ENCODE results near the gene KRT13. TPM values are rescaled to one million over a fixed set of nuclear protein-coding genes. Genes with fewer than 3 reads are reported as not detected.
A peak's percentile ranks its signal among the peaks of the same experiment; 100 is the strongest.

KRT13 gene
- total RNA-seq, 2 donors from 2014 or later, result not detected

DNA sequence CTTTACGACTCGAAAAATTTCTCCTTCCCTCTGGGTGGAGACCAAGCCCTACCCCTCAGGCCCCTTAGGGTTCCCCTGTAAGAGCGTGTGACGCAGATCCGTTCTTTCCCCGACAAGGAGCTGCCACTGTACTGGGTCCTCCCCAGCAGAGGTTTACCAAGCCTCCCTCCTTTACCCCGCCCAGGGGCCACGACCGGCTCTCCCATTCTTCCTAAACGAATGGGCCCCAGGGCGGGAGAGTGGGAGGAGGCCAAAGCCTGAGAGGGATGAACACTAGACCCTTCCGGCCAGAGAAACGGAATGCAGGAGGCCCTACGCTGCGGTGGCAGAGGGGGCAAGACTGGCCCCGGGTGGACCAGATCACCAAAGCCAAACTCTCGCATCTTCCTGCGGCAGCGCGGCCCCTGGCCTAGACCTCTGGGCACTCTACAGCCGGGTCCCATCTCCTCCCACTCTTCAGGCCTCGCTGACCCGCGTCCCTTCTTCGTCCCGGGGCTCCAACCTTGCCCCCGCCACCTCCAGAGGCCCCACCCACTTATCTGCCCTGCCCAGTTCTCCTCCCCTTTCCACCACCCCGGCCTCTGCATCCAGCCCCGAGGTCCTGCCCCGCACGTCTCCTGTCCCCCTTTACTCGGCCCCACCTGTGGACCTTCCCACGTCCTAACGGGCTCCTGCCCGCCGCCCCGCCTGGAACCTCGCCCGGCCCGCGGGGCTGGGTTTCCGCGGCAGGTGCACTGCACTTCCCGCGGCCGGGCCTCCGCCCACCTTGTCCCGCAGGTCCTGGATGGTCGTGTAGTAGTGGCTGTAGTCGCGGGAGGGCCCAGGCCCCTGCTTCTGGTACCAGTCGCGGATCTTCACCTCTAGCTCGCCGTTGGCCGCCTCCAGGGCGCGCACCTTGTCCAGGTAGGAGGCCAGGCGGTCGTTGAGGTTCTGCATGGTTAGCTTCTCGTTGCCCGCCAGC is 21.9 kb upstream of the KRT13 start:
- Mint-ChIP-seq H3K9me3 (no peaks in the 10 kb centered on the region), H3K27ac (no peak overlapping the region), H3K36me3 (peaks cover 0 to 5% of the 10 kb centered on the region in 2 donors)
- ATAC-seq (peak; percentile 18 to 35), DNase-seq (ENCODE audit: low spot score in 2 of 2) (no peak)

GRCh38 chr17:41524261-41524660 is 18.8 kb upstream of the KRT13 start:
- DNase-seq (ENCODE audit: low spot score in 2 of 2) (no peak), ATAC-seq (no peak)
- Mint-ChIP-seq H3K9me3 (no peaks in the 10 kb centered on the region), H3K27ac (no peak overlapping the region), H3K36me3 (peaks cover 0 to 3% of the 10 kb centered on the region in 2 donors)

GRCh38 chr17:41523787-41524186 is 18.4 kb upstream of the KRT13 start:
- H3K27ac Mint-ChIP-seq, result no peak overlapping the region
- no peak for DNase-seq (ENCODE audit: low spot score in 2 of 2)
- ATAC-seq, result no peak
- H3K9me3 Mint-ChIP-seq, result no peaks in the 10 kb centered on the region
- H3K36me3 Mint-ChIP-seq, result no peaks in the 10 kb centered on the region

DNA sequence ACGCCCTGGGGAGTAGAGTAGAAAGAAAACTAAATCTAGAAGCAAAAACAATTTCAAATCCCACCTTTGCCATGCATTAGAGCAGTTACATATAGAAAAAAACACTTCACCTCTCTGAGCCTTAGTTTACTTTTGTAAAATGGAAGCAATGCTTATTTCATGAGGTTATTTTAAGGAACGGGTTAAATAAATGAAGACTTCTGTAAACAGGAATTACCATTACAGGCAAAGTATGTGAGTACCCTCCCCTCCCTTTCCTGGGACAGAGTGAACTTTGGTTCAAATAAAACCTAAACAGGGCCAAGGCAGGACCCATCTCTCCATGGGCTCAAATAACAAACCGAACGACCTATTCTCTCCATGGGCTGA is 17.8 kb upstream of the KRT13 start:
- Mint-ChIP-seq H3K27ac (no peak overlapping the region), H3K9me3 (no peaks in the 10 kb centered on the region), H3K36me3 (no peaks in the 10 kb centered on the region)
- ATAC-seq (no peak), DNase-seq (ENCODE audit: low spot score in 2 of 2) (no peak)

DNA sequence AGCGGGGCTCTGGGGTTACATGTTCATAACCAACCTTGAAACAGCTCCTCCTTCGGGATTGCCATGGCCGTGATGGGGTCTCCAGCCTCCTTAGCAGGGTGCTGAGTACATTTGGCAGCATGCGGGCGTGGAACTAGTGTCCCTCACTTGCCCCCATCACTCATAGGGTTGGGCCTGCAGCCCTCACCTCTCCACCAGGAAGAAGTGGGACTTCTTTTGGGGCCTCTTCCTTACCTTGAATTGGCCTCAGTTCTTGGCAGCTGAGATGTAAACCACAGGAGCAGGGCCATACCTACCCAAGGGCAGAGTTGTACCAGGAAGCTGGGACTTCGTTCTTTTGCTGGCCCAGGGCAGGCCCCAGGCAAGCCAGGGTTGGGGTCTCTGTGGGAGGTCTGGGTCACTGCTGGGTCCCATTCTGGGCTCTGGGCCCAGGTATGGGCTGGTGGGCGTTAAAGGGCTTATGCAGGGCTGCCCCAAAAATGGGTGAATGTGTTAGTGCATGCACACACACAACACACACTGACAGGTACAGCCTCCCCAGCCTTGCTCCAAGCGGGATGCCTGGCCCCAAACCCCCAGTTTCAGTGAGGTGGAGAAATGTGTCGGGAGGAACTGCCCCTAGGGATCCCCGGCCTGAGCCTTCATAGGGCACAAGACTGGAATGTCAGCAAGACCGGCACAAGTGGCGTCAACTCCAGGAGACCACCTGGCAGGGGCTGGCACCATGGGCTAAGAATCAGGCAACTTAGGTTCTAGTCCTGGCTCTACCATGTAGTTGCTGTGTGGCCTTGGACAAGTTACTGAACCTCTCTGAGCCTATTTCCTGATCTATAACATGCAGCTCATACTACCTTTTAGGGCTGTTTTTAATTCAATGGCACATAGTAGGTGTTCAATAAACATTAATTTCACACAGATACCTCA is 17.2 kb upstream of the KRT13 start:
- no peaks in the 10 kb centered on the region for H3K9me3 Mint-ChIP-seq
- H3K36me3 Mint-ChIP-seq, result no peaks in the 10 kb centered on the region
- no peak overlapping the region for H3K27ac Mint-ChIP-seq
- ATAC-seq (no peak), DNase-seq (ENCODE audit: low spot score in 2 of 2) (no peak)

DNA sequence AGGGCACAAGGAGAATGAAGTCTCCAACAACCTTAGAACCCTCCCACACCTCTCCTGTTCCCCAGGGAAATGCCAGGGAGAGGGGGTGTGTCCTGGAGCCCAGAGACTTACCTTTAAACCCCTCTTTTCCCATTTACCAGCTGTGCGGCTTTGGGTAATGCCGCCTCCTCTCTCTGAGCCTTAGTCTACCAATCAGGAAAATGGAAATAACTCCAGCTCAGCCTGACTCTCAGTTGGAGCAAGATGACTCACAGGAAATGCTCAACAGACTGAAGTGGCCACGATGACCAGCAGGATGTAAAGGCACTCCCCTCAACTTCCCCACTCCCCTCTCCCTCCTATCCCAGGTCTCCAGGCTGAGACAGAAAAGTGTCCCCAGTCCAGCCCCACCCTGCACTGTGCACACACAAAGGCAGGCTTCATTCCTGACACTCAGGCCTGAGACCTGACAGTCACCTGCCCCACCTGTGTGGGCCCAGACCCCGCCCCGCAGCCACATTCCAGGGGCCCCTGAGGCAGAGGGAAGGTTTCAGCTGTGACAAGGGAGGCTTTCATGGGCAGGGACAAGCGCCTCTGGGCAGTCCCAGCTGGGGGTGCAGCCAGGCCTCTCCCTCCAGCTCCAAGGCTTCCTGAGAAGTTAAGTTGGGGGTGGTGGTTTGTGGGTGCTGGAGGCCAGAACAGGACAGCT is 16.3 kb upstream of the KRT13 start:
- no peaks in the 10 kb centered on the region for H3K9me3 Mint-ChIP-seq

GRCh38 chr17:41520821-41521521 is 15.6 kb upstream of the KRT13 start:
- ATAC-seq, result no peak
- no peaks in the 10 kb centered on the region for H3K36me3 Mint-ChIP-seq
- H3K9me3 Mint-ChIP-seq, result no peaks in the 10 kb centered on the region
- H3K27ac Mint-ChIP-seq, result no peak overlapping the region
- no peak for DNase-seq (ENCODE audit: low spot score in 2 of 2)

More for the DNA sequence above, 16.3 kb upstream of the KRT13 start:
- no peak for ATAC-seq
- Mint-ChIP-seq H3K36me3 (no peaks in the 10 kb centered on the region), H3K27ac (peak overlapping the region; percentile 50 to 93)
- no peak for DNase-seq (ENCODE audit: low spot score in 2 of 2)

DNA sequence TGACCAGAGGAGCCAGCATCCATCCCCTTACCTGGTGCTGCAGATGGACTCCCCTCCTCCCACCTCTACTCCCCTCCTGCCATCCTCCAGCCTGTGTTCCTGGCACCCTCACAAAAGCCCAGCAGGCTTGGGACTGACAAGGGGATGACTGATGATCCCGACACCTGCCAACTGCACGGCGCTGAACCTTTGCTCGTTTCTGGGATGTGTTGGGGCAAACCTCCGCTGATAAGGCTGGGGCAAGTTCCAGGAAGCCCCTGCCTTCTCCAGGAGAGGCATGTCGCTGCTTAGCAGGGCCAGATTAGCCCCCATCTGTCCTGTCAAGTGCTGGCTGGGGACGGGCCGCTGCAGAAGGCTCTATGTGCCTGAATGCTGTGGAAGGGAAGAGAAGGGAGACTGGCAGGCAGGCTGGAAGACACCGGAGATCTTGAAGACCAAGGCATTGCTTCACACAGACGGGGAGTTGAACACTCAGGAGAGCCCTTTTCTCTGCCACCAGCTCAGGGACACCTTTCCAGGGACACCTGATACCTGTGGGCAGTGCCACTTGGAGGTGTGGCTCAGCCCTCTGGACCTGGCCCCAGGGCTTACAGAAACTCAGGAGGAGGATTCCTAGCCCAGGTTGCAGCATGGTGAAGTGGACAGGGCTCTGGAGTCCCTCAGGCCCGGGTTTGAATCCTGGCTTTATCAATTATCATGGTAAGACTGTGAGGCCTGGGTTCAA is 14.3 kb upstream of the KRT13 start:
- no peaks in the 10 kb centered on the region for H3K9me3 Mint-ChIP-seq
- no peaks in the 10 kb centered on the region for H3K36me3 Mint-ChIP-seq
- no peak for ATAC-seq
- DNase-seq (ENCODE audit: low spot score in 2 of 2), result no peak
- peak overlapping the region in 1 of 2 donors; percentile 5 for H3K27ac Mint-ChIP-seq

- Mint-ChIP-seq H3K36me3 (no peaks in the 10 kb centered on the region), H3K27ac (peak within 1 kb of the TSS in 1 of 2 donors; percentile 5), H3K9me3 (no peaks in the 10 kb centered on the region)
- DNase-seq (ENCODE audit: low spot score in 2 of 2), result no peak
- ATAC-seq, result no peak
These were observed 13.5 kb upstream of the KRT13 start, which contains the start of gene KRT15 for GRCh38 chr17:41518789-41519449. Gene KRT15 (minus strand): TSS chr17:41518890. CDS start chr17:41518827, 63 bp downstream.

DNA sequence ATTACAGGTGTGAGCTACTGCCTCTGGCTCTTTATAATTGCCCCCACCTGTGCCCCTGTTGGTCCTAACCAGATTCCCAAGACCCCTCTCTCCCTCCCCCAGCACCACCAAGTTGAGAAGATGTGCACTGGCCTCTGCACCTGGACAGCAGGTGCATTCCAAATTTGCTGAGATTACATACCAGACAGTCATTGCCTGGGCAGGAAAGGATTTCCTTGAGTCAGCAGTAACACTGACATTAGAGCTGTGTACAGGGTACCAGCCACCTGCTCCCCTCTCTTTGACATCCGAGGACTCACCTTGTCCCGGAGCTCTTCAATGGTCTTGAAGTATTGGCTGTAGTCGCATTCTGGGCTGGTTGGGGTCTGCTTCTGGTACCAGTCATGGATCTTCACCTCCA is 12.6 kb upstream of the KRT13 start:
- H3K9me3 Mint-ChIP-seq, result no peaks in the 10 kb centered on the region
- DNase-seq (ENCODE audit: low spot score in 2 of 2) (no peak), ATAC-seq (no peak)
- no peak overlapping the region for H3K27ac Mint-ChIP-seq
- no peaks in the 10 kb centered on the region for H3K36me3 Mint-ChIP-seq

GRCh38 chr17:41516830-41517283 is 11.4 kb upstream of the KRT13 start:
- ATAC-seq (no peak), DNase-seq (ENCODE audit: low spot score in 2 of 2) (no peak)
- Mint-ChIP-seq H3K27ac (no peak overlapping the region), H3K36me3 (no peaks in the 10 kb centered on the region), H3K9me3 (no peaks in the 10 kb centered on the region)

GRCh38 chr17:41516147-41516829 is 10.9 kb upstream of the KRT13 start:
- DNase-seq (ENCODE audit: low spot score in 2 of 2) (no peak), ATAC-seq (no peak)
- no peak overlapping the region for H3K27ac Mint-ChIP-seq
- no peaks in the 10 kb centered on the region for H3K9me3 Mint-ChIP-seq
- H3K36me3 Mint-ChIP-seq, result no peaks in the 10 kb centered on the region

DNA sequence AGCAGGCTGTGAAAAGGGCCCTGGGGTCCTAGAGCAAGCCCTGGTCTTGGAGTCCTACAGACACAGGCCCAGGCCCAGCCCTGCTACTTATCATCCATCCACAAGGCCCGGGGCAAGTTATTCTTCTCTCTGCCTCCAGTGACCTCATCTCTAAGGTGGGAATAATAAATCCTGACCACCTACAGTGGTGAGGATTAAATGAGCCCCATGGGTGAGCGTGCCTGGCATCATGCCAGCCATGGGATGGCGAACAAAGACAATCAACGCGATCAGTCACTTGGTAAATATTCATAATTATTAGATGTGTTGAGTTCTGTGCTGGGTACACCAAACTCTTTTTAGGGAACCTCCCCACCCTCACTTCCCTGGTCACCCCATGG is 7.7 kb upstream of the KRT13 start:
- Mint-ChIP-seq H3K36me3 (no peaks in the 10 kb centered on the region), H3K27ac (no peak overlapping the region), H3K9me3 (no peaks in the 10 kb centered on the region)
- no peak for DNase-seq (ENCODE audit: low spot score in 2 of 2)
- ATAC-seq, result no peak

- ATAC-seq, result no peak
- H3K9me3 Mint-ChIP-seq, result no peaks in the 10 kb centered on the region
- no peak for DNase-seq (ENCODE audit: low spot score in 2 of 2)
These were observed 7.2 kb upstream of the KRT13 start for GRCh38 chr17:41512546-41513167.

More at GRCh38 chr17:41512546-41513167, 7.2 kb upstream of the KRT13 start:
- no peaks in the 10 kb centered on the region for H3K36me3 Mint-ChIP-seq
- H3K27ac Mint-ChIP-seq, result no peak overlapping the region
